Esophagus (tissue), 2 donors: ENCODE data around the gene DOCK10. TPM values are rescaled to one million over a fixed set of nuclear protein-coding genes. Genes with fewer than 3 reads are reported as not detected.
"Not testable (repeated sequence)": the region's sequence is repeated elsewhere in the genome, so short reads cannot be mapped to it uniquely, and the experiment has no call there.

Experiments
- H3K27ac ChIP-seq, 2 donors: one replicate each; pipeline ENCODE4 v1.5.1; 2013; ENCODE audit warnings: low read depth in 2 of 2, mild to moderate bottlenecking in 2 of 2, inconsistent platforms in 1 of 2, low read length in 1 of 2, moderate library complexity in 1 of 2
- H3K27me3 ChIP-seq, 2 donors: one replicate each; pipeline ENCODE4 v1.6.1; 2013; ENCODE audit warnings: low read length in 2 of 2, control low read depth in 1 of 2, mild to moderate bottlenecking in 1 of 2; ENCODE audit not compliant: insufficient read depth in 2 of 2, control insufficient read depth in 1 of 2
- H3K36me3 ChIP-seq, 2 donors: one replicate each; pipeline ENCODE4 v1.6.1; 2013; ENCODE audit warnings: low read length in 1 of 2; ENCODE audit not compliant: control insufficient read depth in 2 of 2, insufficient read depth in 2 of 2
- H3K4me1 ChIP-seq, 2 donors: one replicate each; pipeline ENCODE4 v1.6.1; 2013; ENCODE audit warnings: low read length in 1 of 2; ENCODE audit not compliant: control insufficient read depth in 2 of 2, insufficient read depth in 2 of 2
- H3K4me3 ChIP-seq, 2 donors: one replicate each; pipeline ENCODE4 v1.5.1; 2013; ENCODE audit warnings: low read length in 2 of 2, mild to moderate bottlenecking in 2 of 2, low read depth in 1 of 2, moderate library complexity in 1 of 2
- H3K9me3 ChIP-seq, 2 donors: one replicate each; pipeline ENCODE4 v1.6.1; 2013; ENCODE audit warnings: mild to moderate bottlenecking in 2 of 2, low read depth in 1 of 2, low read length in 1 of 2, moderate library complexity in 1 of 2; ENCODE audit not compliant: control insufficient read depth in 2 of 2, insufficient read depth in 1 of 2
- WGBS, 2 donors: extraction: QIAGEN DNeasy Blood & Tissue Kit; methylation state at CpG; one replicate each; pipeline ENCODE4 v1.1.7; 2013; 5-methylcytosine and 5-hydroxymethylcytosine counted together
- polyA plus RNA-seq, 2 donors: library from polyadenylated mRNA; stranded (reverse); fragments of 200-250 nt; gene quantifications; one replicate each; pipeline ENCODE4 v1.2.3, GENCODE V29; 2013
- donor health status: healthy with polysubstance abuse.
- donor health status: Bipolar disorder and iron deficiency.

The DOCK10 gene
- polyA plus RNA-seq, 2 donors: 1.7 to 2.5 TPM

- Histone ChIP-seq H3K9me3 (no peaks in the 10 kb centered on the region), H3K36me3 (no peaks in the 10 kb centered on the region), H3K27me3 (no peaks in the 10 kb centered on the region), H3K4me3 (no peak overlapping the region), H3K27ac (no peak overlapping the region), H3K4me1 (no peaks in the 10 kb centered on the region)
These were observed 10.4 kb upstream of the DOCK10 start for GRCh38 chr2:225052703-225053102.

- H3K27ac ChIP-seq, H3K4me1 ChIP-seq, H3K36me3 ChIP-seq, H3K9me3 ChIP-seq, H3K27me3 ChIP-seq, H3K4me3 ChIP-seq: not testable (repeated sequence)
- WGBS, 2 donors: 87 to 89% methylated on average over 4 of the region's 4 CpGs
These were observed 5.2 kb upstream of the DOCK10 start for GRCh38 chr2:225047502-225047901.

DNA sequence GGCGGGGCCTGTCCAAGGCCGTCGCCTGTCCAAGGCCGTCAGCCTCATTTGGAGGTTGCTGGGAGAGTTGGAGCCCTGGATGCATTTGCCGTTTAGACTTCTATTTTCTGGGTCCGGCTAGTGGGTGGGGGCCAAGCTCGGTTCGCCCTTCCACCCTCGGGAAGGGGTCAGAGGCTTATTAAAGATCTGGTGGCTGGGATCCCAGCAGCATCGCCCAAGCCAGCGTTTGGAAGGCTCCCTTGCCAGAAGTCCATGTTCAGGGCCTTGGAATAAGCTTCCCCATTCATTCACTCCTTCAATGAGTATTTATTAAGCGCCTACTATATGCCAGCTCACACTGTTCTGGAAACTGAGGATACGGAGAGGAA is 516 bp upstream of the DOCK10 start:
- Histone ChIP-seq H3K4me1 (peaks cover 0 to 3% of the 10 kb centered on the region in 2 donors), H3K4me3 (peak overlapping the region in 1 of 2 donors; percentile 61), H3K27ac (no peak overlapping the region)

GRCh38 chr2:225041207-225041850 is 939 bp downstream of the DOCK10 start:
- 1% methylated on average over 27 of the region's 27 CpGs for WGBS, 2 donors
- Histone ChIP-seq H3K4me3 (peak overlapping the region; percentile 61 to 67), H3K36me3 (no peaks in the 10 kb centered on the region), H3K27ac (peak overlapping the region; percentile 20 to 42), H3K9me3 (no peaks in the 10 kb centered on the region), H3K27me3 (peaks cover 0 to 6% of the 10 kb centered on the region in 2 donors), H3K4me1 (peaks cover 0 to 3% of the 10 kb centered on the region in 2 donors)

More for the DNA sequence above, 516 bp upstream of the DOCK10 start:
- no peaks in the 10 kb centered on the region for H3K9me3 ChIP-seq
- no peaks in the 10 kb centered on the region for H3K36me3 ChIP-seq
- 14 to 16% methylated on average over 13 of the region's 13 CpGs for WGBS, 2 donors
- H3K27me3 ChIP-seq: peaks cover 0 to 6% of the 10 kb centered on the region in 2 donors

- Histone ChIP-seq H3K4me3 (peak overlapping the region; percentile 61 to 67), H3K27ac (peak overlapping the region; percentile 20 to 30), H3K9me3 (no peaks in the 10 kb centered on the region), H3K27me3 (peaks cover 0 to 6% of the 10 kb centered on the region in 2 donors), H3K4me1 (peaks cover 0 to 3% of the 10 kb centered on the region in 2 donors), H3K36me3 (no peaks in the 10 kb centered on the region)
- WGBS, 2 donors: 6 to 9% methylated on average over 9 of the region's 9 CpGs
These were observed 1.4 kb downstream of the DOCK10 start for GRCh38 chr2:225040856-225041206.

GRCh38 chr2:225040142-225040541 is 2.1 kb downstream of the DOCK10 start:
- Histone ChIP-seq H3K9me3 (no peaks in the 10 kb centered on the region), H3K4me3 (no peak overlapping the region), H3K36me3 (no peaks in the 10 kb centered on the region), H3K4me1 (peaks cover 0 to 3% of the 10 kb centered on the region in 2 donors), H3K27ac (no peak overlapping the region), H3K27me3 (peaks cover 0 to 6% of the 10 kb centered on the region in 2 donors)
- WGBS, 2 donors: 43 to 53% methylated on average over 5 of the region's 5 CpGs

GRCh38 chr2:225038231-225038523 is 4.1 kb downstream of the DOCK10 start:
- 78 to 80% methylated on average over 3 of the region's 3 CpGs for WGBS, 2 donors
- no peaks in the 10 kb centered on the region for H3K27me3 ChIP-seq
- H3K4me3 ChIP-seq: no peak overlapping the region
- H3K9me3 ChIP-seq: no peaks in the 10 kb centered on the region
- no peak overlapping the region for H3K27ac ChIP-seq
- H3K4me1 ChIP-seq: peaks cover 0 to 3% of the 10 kb centered on the region in 2 donors
- no peaks in the 10 kb centered on the region for H3K36me3 ChIP-seq

DNA sequence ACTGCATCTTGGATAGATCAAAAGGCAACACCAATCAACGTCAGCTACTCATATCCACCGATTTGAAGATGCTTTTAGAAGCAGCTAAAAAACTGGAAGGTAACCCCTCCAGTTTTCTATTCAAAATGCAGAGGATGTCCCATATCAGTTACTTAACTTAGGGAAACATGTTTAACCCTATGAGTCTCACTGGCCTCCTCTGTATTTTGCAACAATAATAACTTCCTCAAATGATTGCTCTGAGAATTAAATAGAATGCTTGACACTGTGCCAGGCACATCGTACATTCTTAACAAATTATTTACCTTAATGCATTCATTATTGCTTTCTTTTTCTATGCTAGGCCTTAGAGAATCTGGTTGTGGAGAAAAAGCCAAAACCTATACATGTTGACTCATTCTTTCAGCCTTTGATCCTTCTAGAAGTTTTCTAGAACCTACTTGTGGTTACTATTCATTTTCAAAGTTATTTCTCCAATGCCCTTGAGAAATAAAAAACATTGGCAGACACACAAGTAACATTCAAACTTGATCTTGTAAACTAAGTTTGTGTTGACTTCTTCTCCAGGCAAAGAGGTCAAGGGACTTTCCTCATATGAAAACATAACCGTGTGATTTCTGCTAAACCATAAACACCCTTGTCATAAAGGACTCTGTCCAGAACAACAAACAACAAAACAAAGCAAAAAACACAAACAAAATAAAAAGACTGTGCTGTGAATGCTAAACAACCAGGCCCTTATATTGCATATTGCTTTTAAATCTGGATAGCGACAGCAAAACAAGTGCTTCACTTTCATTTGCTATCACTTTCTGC is 4.6 kb downstream of the DOCK10 start:
- Histone ChIP-seq H3K27me3 (no peaks in the 10 kb centered on the region), H3K4me3 (no peak overlapping the region), H3K4me1 (peaks cover 0 to 3% of the 10 kb centered on the region in 2 donors), H3K27ac (no peak overlapping the region), H3K9me3 (no peaks in the 10 kb centered on the region), H3K36me3 (no peaks in the 10 kb centered on the region)
- WGBS, 2 donors: 42 to 53% methylated on average over 5 of the region's 5 CpGs

DNA sequence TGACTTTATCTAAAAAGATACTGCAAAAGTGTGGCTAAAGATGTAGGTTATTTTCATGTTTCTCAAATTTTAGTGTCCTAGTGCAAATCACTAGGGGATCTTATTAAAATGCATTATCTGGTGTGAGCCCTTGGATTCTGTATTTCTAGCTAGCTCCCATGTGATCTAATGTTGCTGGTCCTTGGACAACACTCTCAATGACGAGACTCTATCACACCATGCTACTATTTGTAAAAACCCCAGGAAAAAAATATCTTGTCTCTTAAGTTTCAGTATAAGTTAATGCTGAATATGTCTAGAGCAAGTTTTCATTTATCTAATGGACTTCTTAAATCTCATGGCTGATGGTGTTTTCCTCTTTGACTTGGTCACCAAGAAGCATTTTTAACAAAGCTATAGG is 5.8 kb downstream of the DOCK10 start:
- Histone ChIP-seq H3K27ac (no peak overlapping the region), H3K9me3 (no peaks in the 10 kb centered on the region), H3K36me3 (no peaks in the 10 kb centered on the region), H3K27me3 (no peaks in the 10 kb centered on the region), H3K4me3 (no peak overlapping the region), H3K4me1 (no peaks in the 10 kb centered on the region)
- 93 to 96% methylated on average over 1 of the region's 1 CpG for WGBS, 2 donors
